Caco-2 (cell line): ENCODE data around the gene C1RL. TPM values are rescaled to one million over a fixed set of nuclear protein-coding genes. Genes with fewer than 3 reads are reported as not detected.

ENCODE experiments used
- BruUV-seq: library from RNA; stranded (reverse); fragments of 400-500 nt; replicated peaks from 2 replicates; lab custom pipeline; 2021; lab: Mats Ljungman, UMichigan
- CTCF ChIA-PET: fragments of 300-600 bp; sonication (Branson Sonifier 250); formaldehyde crosslinking; loops from one replicate; lab custom pipeline; 2022; ENCODE audit warnings: antibody characterized with exemption; lab: Charles Lee
- POLR2A ChIA-PET: fragments of 300-600 bp; sonication (Branson Sonifier 250); formaldehyde crosslinking; loops from one replicate; lab custom pipeline; 2022; ENCODE audit warnings: antibody characterized with exemption; lab: Charles Lee
- DNase-seq, 2 experiments: peaks; one replicate each; pipeline versions ENCODE4 v3.0.0 to v3.0.0-alpha.2; 2020 to 2022
- H3K27me3 ChIP-seq: replicated peaks from 2 replicates; pipeline ENCODE4 v1.6.0; 2011; ENCODE audit warnings: low read length; ENCODE audit not compliant: control insufficient read depth, insufficient read depth
- H3K36me3 ChIP-seq: 2 replicates; pipeline ENCODE4 v1.5.1; 2011; ENCODE audit warnings: low read length; ENCODE audit not compliant: control insufficient read depth, insufficient read depth
- H3K4me1 ChIP-seq: fragments of 250-450 bp; sonication (Bioruptor Pico); 2 replicates; pipeline ENCODE4 v1.5.1; 2020; ENCODE audit warnings: mild to moderate bottlenecking
- H3K4me3 ChIP-seq: 2 replicates; pipeline ENCODE4 v1.5.1; 2011; ENCODE audit warnings: low read depth, mild to moderate bottlenecking, control low read depth, low read length
- H3K9me3 ChIP-seq: fragments of 250-450 bp; sonication (Bioruptor Pico); 2 replicates; pipeline ENCODE4 v1.5.1; 2020; ENCODE audit warnings: mild to moderate bottlenecking, moderate library complexity
- H3K27ac Mint-ChIP-seq: one replicate; pipeline ENCODE4 v1.8.0; 2022; ENCODE audit warnings: mixed read lengths; ENCODE audit not compliant: unreplicated experiment
- H3K27me3 Mint-ChIP-seq: one replicate; pipeline ENCODE4 v1.8.0; 2022; ENCODE audit warnings: mixed read lengths; ENCODE audit not compliant: insufficient read depth, unreplicated experiment
- H3K36me3 Mint-ChIP-seq: one replicate; pipeline ENCODE4 v1.8.0; 2022; ENCODE audit warnings: mild to moderate bottlenecking, mixed read lengths; ENCODE audit not compliant: insufficient read depth, unreplicated experiment
- H3K4me1 Mint-ChIP-seq: one replicate; pipeline ENCODE4 v1.8.0; 2022; ENCODE audit warnings: low read depth, mixed read lengths; ENCODE audit not compliant: unreplicated experiment
- H3K4me3 Mint-ChIP-seq: one replicate; pipeline ENCODE4 v1.8.0; 2022; ENCODE audit warnings: mild to moderate bottlenecking, moderate library complexity, mixed read lengths; ENCODE audit not compliant: unreplicated experiment
- H3K9me3 Mint-ChIP-seq: one replicate; pipeline ENCODE4 v1.8.0; 2022; ENCODE audit warnings: mixed read lengths; ENCODE audit not compliant: unreplicated experiment
- CTCF ChIP-seq, 2 experiments: fragments of 200-600 bp in 1 of 2; IDR thresholded peaks; 1 replicate in 1 of 2; 2 replicates in 1 of 2; pipeline versions ENCODE4 v1.5.1 to v1.8.0; 2011 to 2022; ENCODE audit warnings: antibody characterized with exemption in 1 of 2, control low read depth in 1 of 2, inconsistent platforms in 1 of 2, low read depth in 1 of 2, low read length in 1 of 2, mild to moderate bottlenecking in 1 of 2, moderate library complexity in 1 of 2; ENCODE audit not compliant: insufficient read depth in 1 of 2, severe bottlenecking in 1 of 2, unreplicated experiment in 1 of 2
- intact Hi-C: fragments of 100-400 bp; cut with micrococcal nuclease; formaldehyde crosslinking; loops from one replicate; pipeline ENCODE4 v1.10.0; 2022; ENCODE audit not compliant: unreplicated experiment
- total RNA-seq: library from RNA; stranded (reverse); gene quantifications from 2 replicates; pipeline ENCODE4 v1.2.3, GENCODE V29; 2022

C1RL gene
- total RNA-seq, 1 experiment from 2014 or later, result 40.2 TPM

GRCh38 chr12:7129287-7129871 lies 20.4 kb upstream of the C1RL start:
- peaks cover 41% of the 10 kb centered on the region for H3K4me1 Mint-ChIP-seq
- H3K27ac Mint-ChIP-seq, result peak overlapping the region; percentile 79
- peaks cover 22% of the 10 kb centered on the region for H3K36me3 Mint-ChIP-seq
- no peaks in the 10 kb centered on the region for H3K9me3 ChIP-seq
- no peaks in the 10 kb centered on the region for H3K9me3 Mint-ChIP-seq
- DNase-seq, result no peak
- no peaks in the 10 kb centered on the region for H3K27me3 ChIP-seq
- H3K27me3 Mint-ChIP-seq, result no peaks in the 10 kb centered on the region
- peak overlapping the region; percentile 70 for H3K4me3 ChIP-seq
- BruUV-seq, result TSS peak; percentile 78
- peak overlapping the region; percentile 86 for H3K4me3 Mint-ChIP-seq
- CTCF ChIA-PET, result no interaction called here
- no peak for TF ChIP-seq CTCF (IDR thresholded peaks at IDR 0.05; ENCODE audit: insufficient read depth in 1 of 2, low read depth in 1 of 2, low read length in 1 of 2, severe bottlenecking in 1 of 2, unreplicated experiment in 1 of 2)
- POLR2A ChIA-PET, result interaction anchor here (0.8 kb wide), 1 partner anchor 186 kb away, joined by 3 read pairs; the partner anchor contains the start of gene RNU7-1
- no peaks in the 10 kb centered on the region; the same call in 1 of the 2 replicates for H3K36me3 ChIP-seq
- peaks cover 30% of the 10 kb centered on the region for H3K4me1 ChIP-seq
- intact Hi-C loops, result loop anchor here (1.0 kb wide), 1 partner anchor 21 kb away; no protein-coding TSS in a partner anchor

- TF ChIP-seq CTCF (IDR thresholded peaks at IDR 0.05; ENCODE audit: insufficient read depth in 1 of 2, low read depth in 1 of 2, low read length in 1 of 2, severe bottlenecking in 1 of 2, unreplicated experiment in 1 of 2), result no peak
- no peaks in the 10 kb centered on the region for H3K27me3 Mint-ChIP-seq
- CTCF ChIA-PET, result interaction anchor here (0.5 kb wide), 1 partner anchor 13 kb away, joined by 4 read pairs; no protein-coding TSS in a partner anchor
- H3K9me3 ChIP-seq, result no peaks in the 10 kb centered on the region
- H3K36me3 ChIP-seq, result no peaks in the 10 kb centered on the region; the same call in 1 of the 2 replicates
- H3K4me1 ChIP-seq, result peaks cover 34% of the 10 kb centered on the region
- BruUV-seq, result no TSS peak
- H3K4me3 Mint-ChIP-seq, result peak within 1 kb of the TSS; percentile 86
- POLR2A ChIA-PET, result no interaction called here
- no peaks in the 10 kb centered on the region for H3K9me3 Mint-ChIP-seq
- peak within 1 kb of the TSS; percentile 79 for H3K27ac Mint-ChIP-seq
- no peaks in the 10 kb centered on the region for H3K27me3 ChIP-seq
- DNase-seq, result no peak
- H3K4me1 Mint-ChIP-seq, result peaks cover 47% of the 10 kb centered on the region
- peaks cover 22% of the 10 kb centered on the region for H3K36me3 Mint-ChIP-seq
- peak within 1 kb of the TSS; percentile 70 for H3K4me3 ChIP-seq
- intact Hi-C loops, result loop anchor here (1.0 kb wide), 1 partner anchor 20 kb away; no protein-coding TSS in a partner anchor
These were observed 19.8 kb upstream of the C1RL start, which contains the start of gene RBP5 for GRCh38 chr12:7128681-7129286. Gene RBP5, minus strand, starts transcription at chr12:7128889. Its CDS starts 114 bp downstream, at chr12:7128775.

GRCh38 chr12:7127916-7128626 lies 19.1 kb upstream of the C1RL start:
- Mint-ChIP-seq H3K36me3 (peaks cover 22% of the 10 kb centered on the region), H3K27me3 (no peaks in the 10 kb centered on the region), H3K9me3 (no peaks in the 10 kb centered on the region), H3K27ac (peak overlapping the region; percentile 16), H3K4me3 (peak overlapping the region; percentile 86), H3K4me1 (peaks cover 54% of the 10 kb centered on the region)
- no peaks in the 10 kb centered on the region for H3K27me3 ChIP-seq
- ChIA-PET CTCF (interaction anchor here (0.5 kb wide), 1 partner anchor 14 kb away, joined by 4 read pairs; no protein-coding TSS in a partner anchor), POLR2A (no interaction called here)
- no peak for TF ChIP-seq CTCF (IDR thresholded peaks at IDR 0.05; ENCODE audit: insufficient read depth in 1 of 2, low read depth in 1 of 2, low read length in 1 of 2, severe bottlenecking in 1 of 2, unreplicated experiment in 1 of 2)
- no TSS peak for BruUV-seq
- H3K36me3 ChIP-seq, result no peaks in the 10 kb centered on the region
- peaks cover 42% of the 10 kb centered on the region for H3K4me1 ChIP-seq
- DNase-seq, result peak in 1 of 2 experiments; percentile 32
- no peaks in the 10 kb centered on the region for H3K9me3 ChIP-seq
- no peak overlapping the region for H3K4me3 ChIP-seq
- intact Hi-C loops, result no loop called here
